ENCODE data around the gene PDIA5. TPM values are rescaled to one million over a fixed set of nuclear protein-coding genes. Genes with fewer than 3 reads are reported as not detected.
A peak's percentile ranks its signal among the peaks of the same experiment; 100 is the strongest.
"Not testable (repeated sequence)": the region's sequence is repeated elsewhere in the genome, so short reads cannot be mapped to it uniquely, and the experiment has no call there.

PDIA5 gene
- total RNA-seq, 6 donors from 2014 or later = 25.1 to 38.8 (median 32.9) TPM

- DNase-seq (no peak), ATAC-seq (ENCODE audit: low FRiP score in 2 of 2) (no peak)
- Histone ChIP-seq H3K9me3 (no peaks in the 10 kb centered on the region), H3K27me3 (no peaks in the 10 kb centered on the region), H3K36me3 (peaks cover 3 to 80% (median 47%) of the 10 kb centered on the region in 4 donors), H3K27ac (peak overlapping the region in 1 of 4 donors; percentile 30), H3K4me3 (no peak overlapping the region), H3K4me1 (peaks cover 5 to 20% (median 14%) of the 10 kb centered on the region in 4 donors)
- WGBS, 2 donors = 90 to 96% methylated on average over 15 of the region's 15 CpGs
- TF ChIP-seq POLR2A (IDR thresholded peaks at IDR 0.05) (no peak), EP300 (IDR thresholded peaks at IDR 0.05) (no peak), POLR2AphosphoS5 (IDR thresholded peaks at IDR 0.05) (no peak), CTCF (IDR thresholded peaks at IDR 0.05) (no peak)
Observed at GRCh38 chr3:123150449-123151215, 83.8 kb downstream of the PDIA5 start.

GRCh38 chr3:123151251-123151705 is 84.5 kb downstream of the PDIA5 start:
- Histone ChIP-seq H3K9me3 (no peaks in the 10 kb centered on the region), H3K27me3 (no peaks in the 10 kb centered on the region), H3K36me3 (peaks cover 0 to 80% (median 45%) of the 10 kb centered on the region in 4 donors), H3K27ac (peak overlapping the region in 2 of 4 donors; percentile 21 to 30), H3K4me3 (no peak overlapping the region), H3K4me1 (peaks cover 5 to 26% (median 17%) of the 10 kb centered on the region in 4 donors)
- 80 to 85% methylated on average over 5 to 7 of the region's 7 CpGs for WGBS, 2 donors
- DNase-seq (no peak), ATAC-seq (ENCODE audit: low FRiP score in 2 of 2) (no peak)
- TF ChIP-seq POLR2A (IDR thresholded peaks at IDR 0.05) (no peak), EP300 (IDR thresholded peaks at IDR 0.05) (no peak), POLR2AphosphoS5 (IDR thresholded peaks at IDR 0.05) (no peak), CTCF (IDR thresholded peaks at IDR 0.05) (no peak)

GRCh38 chr3:123151853-123152420 is 85.1 kb downstream of the PDIA5 start:
- DNase-seq; ATAC-seq (ENCODE audit: low FRiP score in 2 of 2); H3K4me3 ChIP-seq; H3K27me3 ChIP-seq; H3K9me3 ChIP-seq: not testable (repeated sequence)
- H3K27ac ChIP-seq = peak overlapping the region in 2 of 4 donors; percentile 21 to 35
- peaks cover 5 to 32% (median 20%) of the 10 kb centered on the region in 4 donors for H3K4me1 ChIP-seq
- 60 to 89% methylated on average over 3 of the region's 3 CpGs for WGBS, 2 donors
- peaks cover 0 to 80% (median 43%) of the 10 kb centered on the region in 4 donors for H3K36me3 ChIP-seq

GRCh38 chr3:123152687-123153086 is 85.9 kb downstream of the PDIA5 start:
- Histone ChIP-seq H3K36me3 (peaks cover 0 to 78% (median 40%) of the 10 kb centered on the region in 4 donors), H3K4me1 (peaks cover 5 to 32% (median 24%) of the 10 kb centered on the region in 4 donors), H3K27me3 (no peaks in the 10 kb centered on the region), H3K4me3 (no peak overlapping the region), H3K27ac (no peak overlapping the region), H3K9me3 (no peaks in the 10 kb centered on the region)
- no peak for TF ChIP-seq POLR2A (IDR thresholded peaks at IDR 0.05)
- TF ChIP-seq EP300 (IDR thresholded peaks at IDR 0.05) = no peak
- TF ChIP-seq CTCF (IDR thresholded peaks at IDR 0.05) = no peak
- TF ChIP-seq POLR2AphosphoS5 (IDR thresholded peaks at IDR 0.05) = no peak
- ATAC-seq (ENCODE audit: low FRiP score in 2 of 2) (peak in 1 of 2 donors; percentile 34), DNase-seq (no peak)
- WGBS, 2 donors = 81 to 90% methylated on average over 3 of the region's 3 CpGs

Data from upper lobe of left lung (tissue), 6 donors.